Heart right ventricle (tissue), 16 donors: ENCODE results near the gene PIK3CB. TPM values are rescaled to one million over a fixed set of nuclear protein-coding genes. Genes with fewer than 3 reads are reported as not detected.
A peak's percentile ranks its signal among the peaks of the same experiment; 100 is the strongest.

ENCODE experiments used
- ATAC-seq, 8 donors: fragments of 200-7000 bp; cut with Tn5 transposase; one replicate each; pipeline ENCODE4 v1.9.1; 2020; ENCODE audit warnings: mild to moderate bottlenecking in 8 of 8, moderate library complexity in 8 of 8, moderate number of reproducible peaks in 1 of 8
- DNase-seq, 2 donors: peaks; one replicate each; pipeline ENCODE4 v3.0.0-alpha.2; 2020
- H3K27ac ChIP-seq, 10 donors: fragments of 200-600 bp; sonication (generic) in 2 of 10; one replicate each; pipeline versions ENCODE4 v1.5.0 to v1.8.0; 2020 to 2022; ENCODE audit warnings: mild to moderate bottlenecking in 3 of 10
- H3K27me3 ChIP-seq, 7 donors: fragments of 200-600 bp; one replicate each; pipeline ENCODE4 v1.8.0; 2021 to 2022; ENCODE audit warnings: mild to moderate bottlenecking in 2 of 7
- H3K36me3 ChIP-seq, 9 donors: fragments of 200-600 bp; sonication (generic) in 1 of 9; one replicate each; pipeline versions ENCODE4 v1.5.0 to v1.8.0; 2020 to 2022; ENCODE audit warnings: mild to moderate bottlenecking in 2 of 9
- H3K4me1 ChIP-seq, 9 donors: fragments of 200-600 bp; sonication (generic) in 1 of 9; one replicate each; pipeline versions ENCODE4 v1.5.0 to v1.8.0; 2020 to 2022; ENCODE audit warnings: mild to moderate bottlenecking in 4 of 9
- H3K4me3 ChIP-seq, 10 donors: fragments of 200-600 bp; sonication (generic) in 2 of 10; one replicate each; pipeline versions ENCODE4 v1.5.0 to v1.8.0; 2020 to 2022; ENCODE audit warnings: mild to moderate bottlenecking in 7 of 10, moderate library complexity in 2 of 10
- H3K9me3 ChIP-seq, 11 donors: fragments of 200-600 bp in 10 of 11; sonication (generic) in 2 of 11; one replicate each; pipeline versions ENCODE4 v1.5.0 to v1.8.0; 2013 to 2022; ENCODE audit warnings: mild to moderate bottlenecking in 2 of 11, control low read depth in 1 of 11, moderate library complexity in 1 of 11
- WGBS, 2 donors: extraction: QIAGEN DNeasy Blood & Tissue Kit; methylation state at CpG; one replicate each; pipeline ENCODE4 v1.1.7; 2013; ENCODE audit warnings: inconsistent platforms in 1 of 2; 5-methylcytosine and 5-hydroxymethylcytosine counted together
- intact Hi-C, 10 donors: fragments of 100-400 bp; cut with DNase I; formaldehyde crosslinking; loops; one replicate each; pipeline versions ENCODE4 v1.11.1 to v1.14.2; 2022
- polyA plus RNA-seq, 2 donors: library from polyadenylated mRNA; stranded (reverse); fragments of 200-250 nt; gene quantifications; one replicate each; pipeline ENCODE4 v1.2.3, GENCODE V29; 2013
- total RNA-seq, 10 donors: library from RNA; stranded (reverse); fragmentation: NEBNext Ultra II Directional in 3 of 10; extraction: Animal tissue kit (Norgen Biotek cat#: 25700) in 3 of 10; gene quantifications; one replicate each; pipeline versions ENCODE4 v1.2.1 to v1.2.4, GENCODE V29; 2021 to 2023
- TF ChIP-seq, protein P1 (sequence below), 9 donors: fragments of 200-600 bp; sonication (generic) in 2 of 9; IDR thresholded peaks; one replicate each; pipeline versions ENCODE4 v1.5.0 to v1.8.0; 2021 to 2022; ENCODE audit warnings: antibody characterized with exemption in 9 of 9, mild to moderate bottlenecking in 5 of 9, moderate library complexity in 1 of 9
- donor health status: Arrhythmogenic right ventricular cardiomyopathy.
- donor health status: ischemic (EF 13 %, LVEDD 7.1; RV severe dilation, severe dysfunction).
- donor health status: healthy with polysubstance abuse.
- donor health status: DM: no; HTN: yes; CAD: no.
- donor health status: DM: no; HTN: no; CAD: no.
- donor health status: ischemic (EF 25% LVEDD 6.9; RV normal size, moderate dysfunction).
- donor health status: ischemic (EF 25% LVEDD 5.7; RV mildly dilated, moderate dysfunction).
- donor health status: healthy.
- donor health status: DM: yes; HTN: yes; CAD: no.
- donor health status: Ischemic cardiomyopathy.
- donor health status: ischemic (EF 35%, LVEDD 5.7; RV mildly dilated, moderate dysfunction).
- donor health status: nonischemic (EF 11% LVEDD 7.7; RV severe dilation, severe dysfunction).
- donor health status: DM: yes; HTN: yes; CAD: no.
- donor health status: PGD.
- donor health status: ischemic (EF 29% LVEDD 5.4; RV normal size, mild dysfunction).
- donor health status: nonischemic (EF 23%, LVEDD 6.1; RV moderate dilation, normal function).

Gene PIK3CB
- total and polyA plus RNA-seq, 12 donors, result 8.1 to 45.7 (median 29.3) TPM

- no peaks in the 10 kb centered on the region for H3K27me3 ChIP-seq
- intact Hi-C loops, result loop anchor here in 2 of 10 donors (5.0 to 10.0 kb wide), 3 partner anchors 55 to 140 kb away; partner anchors contain the start of gene PIK3CB (in 1 of the 2)
- DNase-seq, result no peak
- peak in 1 of 8 donors; percentile 39 for ATAC-seq
- WGBS, 2 donors, result 75 to 85% methylated on average over 2 of the region's 2 CpGs
- peaks cover 0 to 5% (median 0%) of the 10 kb centered on the region in 9 donors for H3K36me3 ChIP-seq
- no peak overlapping the region for H3K27ac ChIP-seq
- TF ChIP-seq, protein P1, sequence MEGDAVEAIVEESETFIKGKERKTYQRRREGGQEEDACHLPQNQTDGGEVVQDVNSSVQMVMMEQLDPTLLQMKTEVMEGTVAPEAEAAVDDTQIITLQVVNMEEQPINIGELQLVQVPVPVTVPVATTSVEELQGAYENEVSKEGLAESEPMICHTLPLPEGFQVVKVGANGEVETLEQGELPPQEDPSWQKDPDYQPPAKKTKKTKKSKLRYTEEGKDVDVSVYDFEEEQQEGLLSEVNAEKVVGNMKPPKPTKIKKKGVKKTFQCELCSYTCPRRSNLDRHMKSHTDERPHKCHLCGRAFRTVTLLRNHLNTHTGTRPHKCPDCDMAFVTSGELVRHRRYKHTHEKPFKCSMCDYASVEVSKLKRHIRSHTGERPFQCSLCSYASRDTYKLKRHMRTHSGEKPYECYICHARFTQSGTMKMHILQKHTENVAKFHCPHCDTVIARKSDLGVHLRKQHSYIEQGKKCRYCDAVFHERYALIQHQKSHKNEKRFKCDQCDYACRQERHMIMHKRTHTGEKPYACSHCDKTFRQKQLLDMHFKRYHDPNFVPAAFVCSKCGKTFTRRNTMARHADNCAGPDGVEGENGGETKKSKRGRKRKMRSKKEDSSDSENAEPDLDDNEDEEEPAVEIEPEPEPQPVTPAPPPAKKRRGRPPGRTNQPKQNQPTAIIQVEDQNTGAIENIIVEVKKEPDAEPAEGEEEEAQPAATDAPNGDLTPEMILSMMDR (IDR thresholded peaks at IDR 0.05), result no peak
- H3K4me1 ChIP-seq, result peaks cover 13 to 47% (median 34%) of the 10 kb centered on the region in 9 donors
- H3K4me3 ChIP-seq, result no peak overlapping the region
- no peaks in the 10 kb centered on the region for H3K9me3 ChIP-seq
Observed at GRCh38 chr3:138776961-138777360, 57.8 kb downstream of the PIK3CB start.

- WGBS, 2 donors, result 55 to 56% methylated on average over 4 of the region's 4 CpGs
- H3K4me1 ChIP-seq, result peaks cover 13 to 40% (median 22%) of the 10 kb centered on the region in 9 donors
- ATAC-seq, result peak in 4 of 8 donors; percentile 27 to 32 (median 29)
- no peak overlapping the region for H3K4me3 ChIP-seq
- peak overlapping the region; percentile 5 to 84 (median 60) for H3K27ac ChIP-seq
- no peak for DNase-seq
- H3K27me3 ChIP-seq, result no peaks in the 10 kb centered on the region
- intact Hi-C loops, result loop anchor here in 2 of 10 donors (5.0 to 10.0 kb wide), 3 partner anchors 57 to 142 kb away; partner anchors contain the start of gene PIK3CB (in 1 of the 2)
- TF ChIP-seq, protein P1 (IDR thresholded peaks at IDR 0.05), result no peak
- peaks cover 0 to 5% (median 0%) of the 10 kb centered on the region in 9 donors for H3K36me3 ChIP-seq
- H3K9me3 ChIP-seq, result no peaks in the 10 kb centered on the region
Observed at GRCh38 chr3:138775254-138775595, 59.5 kb downstream of the PIK3CB start.

- DNase-seq, result peak in 1 of 2 donors; percentile 81
- H3K4me3 ChIP-seq, result no peak overlapping the region
- H3K36me3 ChIP-seq, result peaks cover 0 to 5% (median 0%) of the 10 kb centered on the region in 9 donors
- TF ChIP-seq, protein P1 (IDR thresholded peaks at IDR 0.05), result peak in 1 of 9 donors; percentile 8
- H3K27me3 ChIP-seq, result no peaks in the 10 kb centered on the region
- H3K27ac ChIP-seq, result peak overlapping the region; percentile 5 to 84 (median 60)
- H3K9me3 ChIP-seq, result no peaks in the 10 kb centered on the region
- H3K4me1 ChIP-seq, result peaks cover 13 to 40% (median 22%) of the 10 kb centered on the region in 9 donors
- peak; percentile 79 to 97 (median 90) for ATAC-seq
- intact Hi-C loops, result loop anchor here in 2 of 10 donors (5.0 to 10.0 kb wide), 3 partner anchors 58 to 143 kb away; partner anchors contain the start of gene PIK3CB (in 1 of the 2)
Observed at GRCh38 chr3:138774529-138775253, 60.0 kb downstream of the PIK3CB start.

DNA sequence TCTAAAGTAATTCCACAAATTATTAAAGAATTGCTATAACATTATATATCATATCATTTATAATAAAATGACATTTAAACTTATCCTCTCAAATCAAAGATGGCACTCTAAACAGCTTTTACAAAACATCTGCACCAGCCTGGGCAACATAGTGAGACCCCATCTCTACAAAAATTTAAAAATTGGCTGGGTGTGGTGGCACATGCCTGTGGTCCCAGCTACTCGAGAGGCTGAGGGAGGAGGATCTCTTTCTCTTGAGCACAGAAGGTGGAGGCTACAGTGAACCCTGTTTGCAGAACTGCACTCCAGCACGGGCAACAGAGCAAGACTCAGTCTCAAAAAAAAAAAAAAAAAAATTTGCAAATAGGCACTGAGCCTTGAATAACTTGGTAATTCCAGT lies 63.1 kb downstream of the PIK3CB start:
- Histone ChIP-seq H3K9me3 (peaks cover 0 to 13% (median 0%) of the 10 kb centered on the region in 11 donors), H3K4me3 (no peak overlapping the region), H3K27ac (no peak overlapping the region), H3K4me1 (peaks cover 13 to 31% (median 22%) of the 10 kb centered on the region in 9 donors), H3K36me3 (peaks cover 0 to 15% (median 0%) of the 10 kb centered on the region in 9 donors), H3K27me3 (no peaks in the 10 kb centered on the region)
- TF ChIP-seq, protein P1 (IDR thresholded peaks at IDR 0.05), result no peak
- 95 to 98% methylated on average over 2 of the region's 2 CpGs for WGBS, 2 donors
- intact Hi-C loops, result loop anchor here in 1 of 10 donors (10.0 kb wide), 1 partner anchor 143 kb away; no protein-coding TSS in a partner anchor
- DNase-seq (no peak), ATAC-seq (no peak)
